ENCODE measurements around the gene PEX13. TPM values are rescaled to one million over a fixed set of nuclear protein-coding genes. Genes with fewer than 3 reads are reported as not detected.
"Not testable (repeated sequence)": the region's sequence is repeated elsewhere in the genome, so short reads cannot be mapped to it uniquely, and the experiment has no call there.

The PEX13 gene
- polyA plus RNA-seq, 2 of the 4 experiments (the other 2 are of a cell fraction) = 18.5 to 42.5 TPM

GRCh38 chr2:61023670-61024069 lies 6.2 kb downstream of the PEX13 start:
- peaks cover 15% of the 10 kb centered on the region; the same call in 2 of the 3 replicates for H3K4me1 ChIP-seq
- H3K27ac ChIP-seq = no peak overlapping the region
- ATAC-seq (no peak), DNase-seq (ENCODE audit: low read depth in 1 of 2, low spot score in 1 of 2) (no peak), FAIRE-seq (no peak)
- H3K4me3 ChIP-seq = no peak overlapping the region
- ChIA-PET POLR2A (no interaction called here), CTCF (interaction anchor here (1.1 kb wide), 1 partner anchor 42 kb away, joined by 3 read pairs; the partner anchor contains the start of gene SANBR)
- peaks cover 11% of the 10 kb centered on the region for H3K9me3 ChIP-seq
- 88% methylated on average over 4 of the region's 4 CpGs for WGBS (ENCODE audit: missing lambda C conversion rate)
- peak; percentile 57 to 73; a peak in 3 of 4 replicates for TF ChIP-seq CEBPB (IDR thresholded peaks at IDR 0.05)
- TF ChIP-seq POLR2AphosphoS2 (conservative IDR thresholded peaks at IDR 0.05; ENCODE audit: low read length) = no peak
- H3K4me2 ChIP-seq = no peak overlapping the region

- Histone ChIP-seq H3K9me3 (peaks cover 6% of the 10 kb centered on the region), H3K4me1 (no peaks in the 10 kb centered on the region), H3K4me3 (no peak overlapping the region), H3K27ac (no peak overlapping the region), H3K4me2 (no peak overlapping the region)
- FAIRE-seq (no peak), ATAC-seq (no peak), DNase-seq (ENCODE audit: low read depth in 1 of 2, low spot score in 1 of 2) (no peak)
- TF ChIP-seq, protein P1, sequence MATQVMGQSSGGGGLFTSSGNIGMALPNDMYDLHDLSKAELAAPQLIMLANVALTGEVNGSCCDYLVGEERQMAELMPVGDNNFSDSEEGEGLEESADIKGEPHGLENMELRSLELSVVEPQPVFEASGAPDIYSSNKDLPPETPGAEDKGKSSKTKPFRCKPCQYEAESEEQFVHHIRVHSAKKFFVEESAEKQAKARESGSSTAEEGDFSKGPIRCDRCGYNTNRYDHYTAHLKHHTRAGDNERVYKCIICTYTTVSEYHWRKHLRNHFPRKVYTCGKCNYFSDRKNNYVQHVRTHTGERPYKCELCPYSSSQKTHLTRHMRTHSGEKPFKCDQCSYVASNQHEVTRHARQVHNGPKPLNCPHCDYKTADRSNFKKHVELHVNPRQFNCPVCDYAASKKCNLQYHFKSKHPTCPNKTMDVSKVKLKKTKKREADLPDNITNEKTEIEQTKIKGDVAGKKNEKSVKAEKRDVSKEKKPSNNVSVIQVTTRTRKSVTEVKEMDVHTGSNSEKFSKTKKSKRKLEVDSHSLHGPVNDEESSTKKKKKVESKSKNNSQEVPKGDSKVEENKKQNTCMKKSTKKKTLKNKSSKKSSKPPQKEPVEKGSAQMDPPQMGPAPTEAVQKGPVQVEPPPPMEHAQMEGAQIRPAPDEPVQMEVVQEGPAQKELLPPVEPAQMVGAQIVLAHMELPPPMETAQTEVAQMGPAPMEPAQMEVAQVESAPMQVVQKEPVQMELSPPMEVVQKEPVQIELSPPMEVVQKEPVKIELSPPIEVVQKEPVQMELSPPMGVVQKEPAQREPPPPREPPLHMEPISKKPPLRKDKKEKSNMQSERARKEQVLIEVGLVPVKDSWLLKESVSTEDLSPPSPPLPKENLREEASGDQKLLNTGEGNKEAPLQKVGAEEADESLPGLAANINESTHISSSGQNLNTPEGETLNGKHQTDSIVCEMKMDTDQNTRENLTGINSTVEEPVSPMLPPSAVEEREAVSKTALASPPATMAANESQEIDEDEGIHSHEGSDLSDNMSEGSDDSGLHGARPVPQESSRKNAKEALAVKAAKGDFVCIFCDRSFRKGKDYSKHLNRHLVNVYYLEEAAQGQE (IDR thresholded peaks at IDR 0.05) = no peak
- no peak for TF ChIP-seq NFE2L2 (conservative IDR thresholded peaks at IDR 0.05; ENCODE audit: low read length)
- no peak for TF ChIP-seq HES2 (IDR thresholded peaks at IDR 0.05)
- TF ChIP-seq RNF2 (IDR thresholded peaks at IDR 0.05; ENCODE audit: borderline replicate concordance, low read depth) = no peak
- no peak for TF ChIP-seq JUNB (IDR thresholded peaks at IDR 0.05)
- TF ChIP-seq TFCP2L1 (CRISPR knock-in tag; IDR thresholded peaks at IDR 0.05) = no peak
- TF ChIP-seq HOXB13 (CRISPR knock-in tag; IDR thresholded peaks at IDR 0.05; ENCODE audit: low read depth) = no peak
- TF ChIP-seq ZNF302 (CRISPR knock-in tag; IDR thresholded peaks at IDR 0.05) = no peak
- no peak for TF ChIP-seq FOSL2 (IDR thresholded peaks at IDR 0.05)
- TF ChIP-seq FOSL2 (CRISPR knock-in tag; IDR thresholded peaks at IDR 0.05) = no peak
- TF ChIP-seq RAD21 (conservative IDR thresholded peaks at IDR 0.05 in 1 of 2, IDR thresholded peaks at IDR 0.05 in 1 of 2) = no peak
- no peak for TF ChIP-seq HEYL (CRISPR knock-in tag; IDR thresholded peaks at IDR 0.05)
- TF ChIP-seq, protein P2, sequence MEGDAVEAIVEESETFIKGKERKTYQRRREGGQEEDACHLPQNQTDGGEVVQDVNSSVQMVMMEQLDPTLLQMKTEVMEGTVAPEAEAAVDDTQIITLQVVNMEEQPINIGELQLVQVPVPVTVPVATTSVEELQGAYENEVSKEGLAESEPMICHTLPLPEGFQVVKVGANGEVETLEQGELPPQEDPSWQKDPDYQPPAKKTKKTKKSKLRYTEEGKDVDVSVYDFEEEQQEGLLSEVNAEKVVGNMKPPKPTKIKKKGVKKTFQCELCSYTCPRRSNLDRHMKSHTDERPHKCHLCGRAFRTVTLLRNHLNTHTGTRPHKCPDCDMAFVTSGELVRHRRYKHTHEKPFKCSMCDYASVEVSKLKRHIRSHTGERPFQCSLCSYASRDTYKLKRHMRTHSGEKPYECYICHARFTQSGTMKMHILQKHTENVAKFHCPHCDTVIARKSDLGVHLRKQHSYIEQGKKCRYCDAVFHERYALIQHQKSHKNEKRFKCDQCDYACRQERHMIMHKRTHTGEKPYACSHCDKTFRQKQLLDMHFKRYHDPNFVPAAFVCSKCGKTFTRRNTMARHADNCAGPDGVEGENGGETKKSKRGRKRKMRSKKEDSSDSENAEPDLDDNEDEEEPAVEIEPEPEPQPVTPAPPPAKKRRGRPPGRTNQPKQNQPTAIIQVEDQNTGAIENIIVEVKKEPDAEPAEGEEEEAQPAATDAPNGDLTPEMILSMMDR (IDR thresholded peaks at IDR 0.05) = no peak
- no peak for TF ChIP-seq RARB (CRISPR knock-in tag; IDR thresholded peaks at IDR 0.05)
- TF ChIP-seq SMC3 (IDR thresholded peaks at IDR 0.05) = no peak
- TF ChIP-seq CBX8 (IDR thresholded peaks at IDR 0.05) = no peak
- no peak for TF ChIP-seq MAFK (IDR thresholded peaks at IDR 0.05; ENCODE audit: partially characterized antibody)
- no peak for TF ChIP-seq NR3C1 (IDR thresholded peaks at IDR 0.05)
- POLR2A ChIA-PET = no interaction called here
- WGBS (ENCODE audit: missing lambda C conversion rate) = 95% methylated on average over 3 of the region's 3 CpGs
- CTCF ChIA-PET = no interaction called here
Observed at GRCh38 chr2:61029533-61029932, 12.0 kb downstream of the PEX13 start.

DNA sequence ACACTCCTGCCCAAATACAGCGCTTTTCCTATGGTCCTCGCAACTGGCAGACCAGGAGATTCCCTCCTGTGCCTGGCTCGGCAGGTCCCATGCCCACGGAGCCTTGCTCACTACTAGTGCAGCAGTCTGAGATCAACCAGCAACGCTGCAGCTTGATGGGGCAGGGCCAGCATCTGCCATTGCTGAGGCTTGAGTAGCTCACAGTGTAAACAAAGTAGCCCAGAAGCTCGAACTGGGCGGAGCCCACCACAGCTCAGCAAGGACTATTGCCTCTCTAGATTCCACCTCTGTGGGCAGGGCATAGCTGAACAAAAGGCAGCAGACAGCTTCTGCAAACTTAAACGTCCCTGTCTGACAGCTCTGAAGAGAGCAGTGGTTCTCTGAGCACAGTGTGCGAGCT lies 17.1 kb downstream of the PEX13 start:
- ATAC-seq; CTCF ChIA-PET; DNase-seq (ENCODE audit: low read depth in 1 of 2, low spot score in 1 of 2); H3K4me3 ChIP-seq; H3K4me1 ChIP-seq; H3K27ac ChIP-seq; FAIRE-seq; POLR2A ChIA-PET; H3K4me2 ChIP-seq: not testable (repeated sequence)
- WGBS (ENCODE audit: missing lambda C conversion rate) = 91% methylated on average over 9 of the region's 9 CpGs
- peaks cover 39% of the 10 kb centered on the region for H3K9me3 ChIP-seq

DNA sequence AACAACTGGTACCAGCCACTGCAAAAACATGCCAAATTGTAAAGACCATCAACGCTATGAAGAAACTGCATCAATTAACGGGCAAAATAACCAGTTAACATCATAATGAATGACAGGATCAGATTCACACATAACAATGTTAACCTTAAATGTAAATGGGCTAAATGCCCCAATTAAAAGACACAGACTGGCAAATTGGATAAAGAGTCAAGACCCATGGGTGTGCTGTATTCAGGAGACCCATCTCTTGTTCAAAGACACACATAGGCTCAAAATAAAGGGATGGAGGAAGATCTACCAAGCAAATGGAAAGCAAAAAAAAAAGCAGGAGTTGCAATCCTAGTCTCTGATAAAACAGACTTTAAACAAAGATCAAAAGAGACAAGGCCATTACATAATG lies 19.1 kb downstream of the PEX13 start:
- H3K4me1 ChIP-seq; H3K4me3 ChIP-seq; POLR2A ChIA-PET; ATAC-seq; DNase-seq (ENCODE audit: low read depth in 1 of 2, low spot score in 1 of 2); FAIRE-seq; H3K4me2 ChIP-seq; H3K27ac ChIP-seq: not testable (repeated sequence)
- H3K9me3 ChIP-seq = peaks cover 39% of the 10 kb centered on the region
- CTCF ChIA-PET = interaction anchor here (0.7 kb wide), 1 partner anchor 149 kb away, joined by 3 read pairs; no protein-coding TSS in a partner anchor
- 90% methylated on average over 2 of the region's 2 CpGs for WGBS (ENCODE audit: missing lambda C conversion rate)

Data from A549 (cell line).